Muscle layer of colon (tissue), 2 donors: ENCODE data around the gene BAHD1.
"Not testable (repeated sequence)": the region's sequence is repeated elsewhere in the genome, so short reads cannot be mapped to it uniquely, and the experiment has no call there.

Experiments used
- H3K27ac ChIP-seq: one replicate; pipeline ENCODE4 v1.7.0; 2013; ENCODE audit warnings: low read depth, mild to moderate bottlenecking, low read length, moderate library complexity
- H3K27me3 ChIP-seq, 2 donors: one replicate each; pipeline ENCODE4 v1.7.0; 2013; ENCODE audit warnings: low read length in 2 of 2, mild to moderate bottlenecking in 2 of 2; ENCODE audit not compliant: insufficient read depth in 2 of 2, control insufficient read depth in 1 of 2
- H3K36me3 ChIP-seq: one replicate; pipeline ENCODE4 v1.7.0; 2013; ENCODE audit warnings: mild to moderate bottlenecking, low read length; ENCODE audit not compliant: insufficient read depth
- H3K4me1 ChIP-seq: one replicate; pipeline ENCODE4 v1.7.0; 2013; ENCODE audit warnings: mild to moderate bottlenecking, low read length; ENCODE audit not compliant: insufficient read depth
- H3K4me3 ChIP-seq, 2 donors: one replicate each; pipeline ENCODE4 v1.7.0; 2013; ENCODE audit warnings: low read length in 2 of 2, low read depth in 1 of 2, mild to moderate bottlenecking in 1 of 2, moderate library complexity in 1 of 2
- H3K9ac ChIP-seq: one replicate; pipeline ENCODE4 v1.7.0; 2013; ENCODE audit warnings: low read length
- H3K9me3 ChIP-seq: one replicate; pipeline ENCODE4 v1.7.0; 2013; ENCODE audit warnings: mild to moderate bottlenecking, low read length
- donor health status: abdominal sarcoma.
- donor health status: Adenocarcinoma of cecum.

BAHD1 gene

GRCh38 chr15:40451527-40452158, 10.9 kb downstream of the BAHD1 start:
- Histone ChIP-seq H3K9ac (no peak overlapping the region), H3K4me3 (no peak overlapping the region), H3K4me1 (peaks cover 18% of the 10 kb centered on the region), H3K36me3 (no peaks in the 10 kb centered on the region), H3K9me3 (no peaks in the 10 kb centered on the region), H3K27me3 (no peaks in the 10 kb centered on the region), H3K27ac (no peak overlapping the region)

GRCh38 chr15:40452296-40453090, 11.7 kb downstream of the BAHD1 start:
- no peaks in the 10 kb centered on the region for H3K27me3 ChIP-seq
- no peak overlapping the region for H3K9ac ChIP-seq
- H3K36me3 ChIP-seq, result no peaks in the 10 kb centered on the region
- H3K27ac ChIP-seq, result no peak overlapping the region
- peaks cover 20% of the 10 kb centered on the region for H3K4me1 ChIP-seq
- H3K9me3 ChIP-seq, result no peaks in the 10 kb centered on the region
- H3K4me3 ChIP-seq, result no peak overlapping the region

- not testable (repeated sequence) for H3K36me3 ChIP-seq, H3K9me3 ChIP-seq, H3K27me3 ChIP-seq, H3K27ac ChIP-seq, H3K4me3 ChIP-seq, H3K9ac ChIP-seq
- peaks cover 20% of the 10 kb centered on the region for H3K4me1 ChIP-seq
Observed at GRCh38 chr15:40453941-40454340, 13.2 kb downstream of the BAHD1 start.

- peaks cover 6% of the 10 kb centered on the region for H3K36me3 ChIP-seq
- peaks cover 20% of the 10 kb centered on the region for H3K4me1 ChIP-seq
- no peak overlapping the region for H3K27ac ChIP-seq
- H3K9ac ChIP-seq, result no peak overlapping the region
- no peak overlapping the region for H3K4me3 ChIP-seq
- no peaks in the 10 kb centered on the region for H3K27me3 ChIP-seq
- H3K9me3 ChIP-seq, result no peaks in the 10 kb centered on the region
Observed at GRCh38 chr15:40454904-40455391, 14.2 kb downstream of the BAHD1 start.

GRCh38 chr15:40456299-40456712, 15.6 kb downstream of the BAHD1 start:
- Histone ChIP-seq H3K9ac (no peak overlapping the region), H3K4me1 (peaks cover 20% of the 10 kb centered on the region), H3K27me3 (no peaks in the 10 kb centered on the region), H3K4me3 (no peak overlapping the region), H3K27ac (no peak overlapping the region), H3K36me3 (peaks cover 9% of the 10 kb centered on the region), H3K9me3 (no peaks in the 10 kb centered on the region)

- H3K9me3 ChIP-seq, result no peaks in the 10 kb centered on the region
- peaks cover 20% of the 10 kb centered on the region for H3K4me1 ChIP-seq
- no peak overlapping the region for H3K4me3 ChIP-seq
- H3K27me3 ChIP-seq, result no peaks in the 10 kb centered on the region
- no peak overlapping the region for H3K27ac ChIP-seq
- H3K9ac ChIP-seq, result no peak overlapping the region
- peaks cover 9% of the 10 kb centered on the region for H3K36me3 ChIP-seq
Observed at GRCh38 chr15:40456738-40457137, 16.0 kb downstream of the BAHD1 start.

GRCh38 chr15:40458495-40459371, 18.0 kb downstream of the BAHD1 start:
- H3K36me3 ChIP-seq, result peaks cover 13% of the 10 kb centered on the region
- no peak overlapping the region for H3K4me3 ChIP-seq
- no peak overlapping the region for H3K27ac ChIP-seq
- peaks cover 20% of the 10 kb centered on the region for H3K4me1 ChIP-seq
- H3K27me3 ChIP-seq, result no peaks in the 10 kb centered on the region
- H3K9me3 ChIP-seq, result no peaks in the 10 kb centered on the region
- no peak overlapping the region for H3K9ac ChIP-seq

- Histone ChIP-seq H3K9me3 (no peaks in the 10 kb centered on the region), H3K36me3 (peaks cover 21% of the 10 kb centered on the region), H3K4me3 (no peak overlapping the region), H3K4me1 (peaks cover 19% of the 10 kb centered on the region), H3K9ac (no peak overlapping the region), H3K27ac (no peak overlapping the region), H3K27me3 (no peaks in the 10 kb centered on the region)
Observed at GRCh38 chr15:40459391-40460015, 18.8 kb downstream of the BAHD1 start.

- no peak overlapping the region for H3K27ac ChIP-seq
- H3K27me3 ChIP-seq, result no peaks in the 10 kb centered on the region
- no peaks in the 10 kb centered on the region for H3K9me3 ChIP-seq
- peaks cover 30% of the 10 kb centered on the region for H3K36me3 ChIP-seq
- H3K9ac ChIP-seq, result no peak overlapping the region
- H3K4me3 ChIP-seq, result no peak overlapping the region
- peaks cover 10% of the 10 kb centered on the region for H3K4me1 ChIP-seq
Observed at GRCh38 chr15:40460404-40460803, 19.7 kb downstream of the BAHD1 start.

- Histone ChIP-seq H3K4me3 (no peak overlapping the region), H3K4me1 (no peaks in the 10 kb centered on the region), H3K36me3 (peaks cover 43% of the 10 kb centered on the region), H3K9ac (no peak overlapping the region), H3K27me3 (no peaks in the 10 kb centered on the region), H3K9me3 (no peaks in the 10 kb centered on the region), H3K27ac (no peak overlapping the region)
Observed at GRCh38 chr15:40461958-40462357, 21.2 kb downstream of the BAHD1 start.

- H3K9ac ChIP-seq, result no peak overlapping the region
- no peak overlapping the region for H3K27ac ChIP-seq
- peaks cover 46% of the 10 kb centered on the region for H3K36me3 ChIP-seq
- H3K4me1 ChIP-seq, result no peaks in the 10 kb centered on the region
- H3K9me3 ChIP-seq, result no peaks in the 10 kb centered on the region
- no peaks in the 10 kb centered on the region for H3K27me3 ChIP-seq
- no peak overlapping the region for H3K4me3 ChIP-seq
Observed at GRCh38 chr15:40463279-40463678, 22.5 kb downstream of the BAHD1 start.
